ENCODE data around the gene RDH11. TPM values are rescaled to one million over a fixed set of nuclear protein-coding genes. Genes with fewer than 3 reads are reported as not detected.

The RDH11 gene
- total RNA-seq, 1 donor from 2014 or later: 55.6 TPM

DNA sequence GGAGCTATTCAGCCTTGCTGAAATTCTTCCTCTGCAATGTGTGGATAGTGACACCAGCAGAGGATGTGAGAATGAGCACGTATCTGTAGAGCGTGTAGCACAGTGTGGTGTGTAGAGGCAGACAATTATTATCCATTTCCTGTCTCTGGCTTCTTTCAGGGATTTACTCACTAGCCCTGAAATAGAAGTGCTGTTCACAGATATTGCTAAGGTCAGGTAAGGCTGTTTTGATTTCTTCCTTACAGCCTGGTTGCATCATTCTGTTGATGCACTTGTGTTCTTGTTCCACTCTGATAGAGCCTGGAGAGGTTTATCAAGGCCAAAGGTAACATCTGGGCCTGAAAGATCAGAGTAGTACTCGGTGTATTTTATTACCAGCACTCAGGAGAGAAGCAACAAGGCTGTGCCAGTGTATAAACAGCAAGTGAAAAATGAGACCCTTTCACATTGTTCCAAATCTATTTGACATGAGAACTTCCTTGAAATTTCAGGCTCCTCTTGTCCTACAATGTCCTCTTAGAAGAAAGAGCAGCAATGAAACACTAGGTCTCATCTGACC, 59.1 kb downstream of the RDH11 start:
- Mint-ChIP-seq H3K4me1 (no peaks in the 10 kb centered on the region), H3K27ac (no peak overlapping the region), H3K27me3 (ENCODE audit: low read depth) (no peaks in the 10 kb centered on the region), H3K4me3 (no peak overlapping the region), H3K36me3 (no peaks in the 10 kb centered on the region), H3K9me3 (no peaks in the 10 kb centered on the region)
- TF ChIP-seq, protein P1, sequence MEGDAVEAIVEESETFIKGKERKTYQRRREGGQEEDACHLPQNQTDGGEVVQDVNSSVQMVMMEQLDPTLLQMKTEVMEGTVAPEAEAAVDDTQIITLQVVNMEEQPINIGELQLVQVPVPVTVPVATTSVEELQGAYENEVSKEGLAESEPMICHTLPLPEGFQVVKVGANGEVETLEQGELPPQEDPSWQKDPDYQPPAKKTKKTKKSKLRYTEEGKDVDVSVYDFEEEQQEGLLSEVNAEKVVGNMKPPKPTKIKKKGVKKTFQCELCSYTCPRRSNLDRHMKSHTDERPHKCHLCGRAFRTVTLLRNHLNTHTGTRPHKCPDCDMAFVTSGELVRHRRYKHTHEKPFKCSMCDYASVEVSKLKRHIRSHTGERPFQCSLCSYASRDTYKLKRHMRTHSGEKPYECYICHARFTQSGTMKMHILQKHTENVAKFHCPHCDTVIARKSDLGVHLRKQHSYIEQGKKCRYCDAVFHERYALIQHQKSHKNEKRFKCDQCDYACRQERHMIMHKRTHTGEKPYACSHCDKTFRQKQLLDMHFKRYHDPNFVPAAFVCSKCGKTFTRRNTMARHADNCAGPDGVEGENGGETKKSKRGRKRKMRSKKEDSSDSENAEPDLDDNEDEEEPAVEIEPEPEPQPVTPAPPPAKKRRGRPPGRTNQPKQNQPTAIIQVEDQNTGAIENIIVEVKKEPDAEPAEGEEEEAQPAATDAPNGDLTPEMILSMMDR (IDR thresholded peaks at IDR 0.05; ENCODE audit: unreplicated experiment): no peak
- DNase-seq (ENCODE audit: low spot score in 2 of 2, unreplicated experiment in 2 of 2): no peak

DNA sequence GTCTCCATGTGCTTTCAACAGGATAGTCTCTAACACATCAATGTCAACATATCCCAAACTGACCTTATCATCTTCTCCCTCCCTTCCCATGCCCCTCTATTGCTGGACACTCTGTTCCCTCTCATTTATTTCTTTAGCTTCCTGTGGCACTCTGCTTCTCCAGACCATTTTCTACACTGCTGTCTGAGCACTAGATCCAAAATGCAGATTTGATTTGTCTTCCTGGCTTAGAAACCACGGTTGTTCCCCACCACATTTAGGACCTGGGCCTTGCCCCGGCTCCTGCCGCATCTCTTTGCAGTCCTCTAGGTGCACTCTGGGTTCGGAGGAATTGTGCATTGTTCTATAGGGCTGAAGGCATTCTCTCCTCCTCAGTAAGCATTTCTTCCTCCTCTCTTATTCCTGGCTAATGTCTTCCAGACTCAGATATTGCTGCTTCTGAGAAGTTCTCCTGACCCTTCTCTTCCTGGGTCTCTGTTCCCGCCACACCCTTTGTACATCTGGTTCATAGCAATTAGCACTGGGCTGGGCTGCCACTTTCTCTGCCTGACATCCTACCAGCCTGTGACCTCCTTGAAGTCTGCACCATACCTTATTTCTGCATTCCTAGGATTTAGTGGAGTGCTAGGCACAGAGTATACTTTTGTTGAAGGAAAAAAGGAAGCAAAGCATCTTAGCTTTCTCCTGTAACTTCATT, 62.0 kb downstream of the RDH11 start:
- no peaks in the 10 kb centered on the region for H3K27me3 Mint-ChIP-seq (ENCODE audit: low read depth)
- H3K9me3 Mint-ChIP-seq: no peaks in the 10 kb centered on the region
- H3K36me3 Mint-ChIP-seq: no peaks in the 10 kb centered on the region
- H3K4me1 Mint-ChIP-seq: no peaks in the 10 kb centered on the region
- TF ChIP-seq, protein P1 (IDR thresholded peaks at IDR 0.05; ENCODE audit: unreplicated experiment): no peak
- no peak overlapping the region for H3K4me3 Mint-ChIP-seq
- no peak for DNase-seq (ENCODE audit: low spot score in 2 of 2, unreplicated experiment in 2 of 2)
- no peak overlapping the region for H3K27ac Mint-ChIP-seq

DNA sequence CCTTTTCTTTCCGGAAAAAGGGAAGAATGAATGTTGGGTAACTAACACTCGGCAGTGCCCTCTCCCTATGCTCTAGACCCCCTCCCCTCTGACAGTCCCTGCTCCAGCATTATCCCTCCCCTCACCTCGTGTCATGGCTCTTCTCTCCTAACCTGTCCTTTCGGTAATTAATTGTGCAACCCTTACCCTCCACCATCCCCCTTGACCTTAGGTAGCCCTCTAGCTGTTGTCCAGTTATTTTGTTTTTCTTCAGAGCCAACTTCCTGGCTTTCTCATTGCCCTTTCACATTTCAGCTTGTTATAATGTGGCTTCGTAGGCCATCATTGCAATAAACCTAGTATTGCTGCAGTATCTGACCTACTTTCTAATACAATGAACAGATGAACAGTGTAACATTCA, 64.6 kb downstream of the RDH11 start:
- Mint-ChIP-seq H3K27me3 (ENCODE audit: low read depth) (no peaks in the 10 kb centered on the region), H3K4me1 (no peaks in the 10 kb centered on the region), H3K9me3 (no peaks in the 10 kb centered on the region), H3K4me3 (no peak overlapping the region), H3K27ac (no peak overlapping the region), H3K36me3 (no peaks in the 10 kb centered on the region)
- DNase-seq (ENCODE audit: low spot score in 2 of 2, unreplicated experiment in 2 of 2): no peak
- TF ChIP-seq, protein P1 (IDR thresholded peaks at IDR 0.05; ENCODE audit: unreplicated experiment): no peak

DNA sequence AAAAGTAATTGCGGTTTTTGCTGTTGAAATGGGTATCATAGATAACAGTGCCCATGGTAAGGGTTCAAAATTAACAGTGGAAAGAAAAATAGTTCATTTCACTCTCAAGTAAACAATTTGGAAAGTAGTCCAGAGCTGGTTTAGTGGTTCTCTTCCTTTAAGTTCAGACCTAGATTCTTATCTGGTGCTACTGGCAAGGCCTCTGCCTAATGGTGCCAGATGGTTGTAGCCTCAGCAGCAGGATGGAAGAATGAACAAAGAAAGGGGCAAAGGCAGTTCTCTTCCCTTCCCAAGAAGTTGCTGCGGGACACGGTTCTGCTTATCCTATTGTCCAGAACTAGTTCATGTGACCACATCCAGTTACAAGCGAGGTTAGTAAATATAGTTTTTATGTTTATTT, 65.4 kb downstream of the RDH11 start:
- Mint-ChIP-seq H3K27ac (no peak overlapping the region), H3K9me3 (no peaks in the 10 kb centered on the region), H3K4me1 (no peaks in the 10 kb centered on the region), H3K36me3 (no peaks in the 10 kb centered on the region), H3K4me3 (no peak overlapping the region), H3K27me3 (ENCODE audit: low read depth) (no peaks in the 10 kb centered on the region)
- TF ChIP-seq, protein P1 (IDR thresholded peaks at IDR 0.05; ENCODE audit: unreplicated experiment): no peak
- no peak for DNase-seq (ENCODE audit: low spot score in 2 of 2, unreplicated experiment in 2 of 2)

DNA sequence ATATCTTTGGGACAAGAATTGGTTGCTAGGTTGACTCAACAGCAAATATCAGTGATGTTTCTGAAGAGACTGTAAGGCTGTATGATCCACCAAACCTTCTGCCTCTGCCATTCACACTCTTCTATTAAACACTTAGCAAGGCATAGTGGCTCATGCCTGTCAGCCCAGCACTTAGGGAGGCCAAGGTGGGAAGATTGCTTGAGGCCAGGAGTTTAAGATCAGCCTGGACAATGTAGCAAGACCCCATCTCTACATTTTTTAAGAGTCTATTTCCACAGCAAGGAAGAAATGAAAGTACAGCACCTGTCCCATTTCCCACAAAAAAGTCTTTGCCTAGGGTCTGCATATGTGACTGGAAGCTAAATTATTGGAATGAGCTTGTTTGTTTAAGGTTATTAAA, 68.0 kb downstream of the RDH11 start:
- no peaks in the 10 kb centered on the region for H3K27me3 Mint-ChIP-seq (ENCODE audit: low read depth)
- no peak overlapping the region for H3K27ac Mint-ChIP-seq
- H3K4me3 Mint-ChIP-seq: no peak overlapping the region

More for the DNA sequence above, 68.0 kb downstream of the RDH11 start:
- TF ChIP-seq, protein P1 (IDR thresholded peaks at IDR 0.05; ENCODE audit: unreplicated experiment): no peak
- H3K36me3 Mint-ChIP-seq: peaks cover 2% of the 10 kb centered on the region
- no peak for DNase-seq (ENCODE audit: low spot score in 2 of 2, unreplicated experiment in 2 of 2)
- H3K4me1 Mint-ChIP-seq: peaks cover 8% of the 10 kb centered on the region
- H3K9me3 Mint-ChIP-seq: no peaks in the 10 kb centered on the region

Other genes starting within 250 kb of the RDH11 start
- 0.41 to 0.83 TPM (median 0.66 TPM) in 3 replicates for gene TMEM229B, start 207.0 kb downstream of the RDH11 start, total RNA-seq
- gene PLEKHH1, start 162.5 kb downstream of the RDH11 start, total RNA-seq: 20.5 to 21.4 TPM (median 21.0 TPM) in 3 replicates
- 11.4 to 13.4 TPM (median 11.9 TPM) in 3 replicates for gene PIGH, start 95.5 kb downstream of the RDH11 start, total RNA-seq
- gene ARG2, start 75.8 kb downstream of the RDH11 start, total RNA-seq: 2.5 to 4.5 TPM (median 2.9 TPM) in 3 replicates
- gene VTI1B, start 21.1 kb downstream of the RDH11 start, total RNA-seq: 75.7 to 95.0 TPM (median 88.9 TPM) in 3 replicates
- gene RDH12, start 6.1 kb upstream of the RDH11 start, total RNA-seq: not detected in 3 replicates
- gene ZFYVE26, start 120.8 kb upstream of the RDH11 start, total RNA-seq: 31.3 to 36.1 TPM (median 32.9 TPM) in 3 replicates
- gene RAD51B, start 124.0 kb upstream of the RDH11 start, total RNA-seq: 34.7 to 38.5 TPM (median 34.8 TPM) in 3 replicates